ENCODE data around the gene ERCC6L2. TPM values are rescaled to one million over a fixed set of nuclear protein-coding genes. Genes with fewer than 3 reads are reported as not detected.

ERCC6L2 gene
- total RNA-seq, 1 donor: 102 TPM

GRCh38 chr9:95835393-95835792, 40.1 kb upstream of the ERCC6L2 start:
- TF ChIP-seq, protein P1, sequence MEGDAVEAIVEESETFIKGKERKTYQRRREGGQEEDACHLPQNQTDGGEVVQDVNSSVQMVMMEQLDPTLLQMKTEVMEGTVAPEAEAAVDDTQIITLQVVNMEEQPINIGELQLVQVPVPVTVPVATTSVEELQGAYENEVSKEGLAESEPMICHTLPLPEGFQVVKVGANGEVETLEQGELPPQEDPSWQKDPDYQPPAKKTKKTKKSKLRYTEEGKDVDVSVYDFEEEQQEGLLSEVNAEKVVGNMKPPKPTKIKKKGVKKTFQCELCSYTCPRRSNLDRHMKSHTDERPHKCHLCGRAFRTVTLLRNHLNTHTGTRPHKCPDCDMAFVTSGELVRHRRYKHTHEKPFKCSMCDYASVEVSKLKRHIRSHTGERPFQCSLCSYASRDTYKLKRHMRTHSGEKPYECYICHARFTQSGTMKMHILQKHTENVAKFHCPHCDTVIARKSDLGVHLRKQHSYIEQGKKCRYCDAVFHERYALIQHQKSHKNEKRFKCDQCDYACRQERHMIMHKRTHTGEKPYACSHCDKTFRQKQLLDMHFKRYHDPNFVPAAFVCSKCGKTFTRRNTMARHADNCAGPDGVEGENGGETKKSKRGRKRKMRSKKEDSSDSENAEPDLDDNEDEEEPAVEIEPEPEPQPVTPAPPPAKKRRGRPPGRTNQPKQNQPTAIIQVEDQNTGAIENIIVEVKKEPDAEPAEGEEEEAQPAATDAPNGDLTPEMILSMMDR (IDR thresholded peaks at IDR 0.05; ENCODE audit: insufficient read depth, low read depth, low read length): no peak
- no peak for DNase-seq (ENCODE audit: low read depth)

GRCh38 chr9:95836072-95836471, 39.4 kb upstream of the ERCC6L2 start:
- TF ChIP-seq, protein P1 (IDR thresholded peaks at IDR 0.05; ENCODE audit: insufficient read depth, low read depth, low read length): no peak
- no peak overlapping the region for H3K4me3 ChIP-seq (ENCODE audit: low read depth, low read length)
- DNase-seq (ENCODE audit: low read depth): no peak

More at GRCh38 chr9:95835393-95835792, 40.1 kb upstream of the ERCC6L2 start:
- H3K4me3 ChIP-seq (ENCODE audit: low read depth, low read length): no peak overlapping the region

DNA sequence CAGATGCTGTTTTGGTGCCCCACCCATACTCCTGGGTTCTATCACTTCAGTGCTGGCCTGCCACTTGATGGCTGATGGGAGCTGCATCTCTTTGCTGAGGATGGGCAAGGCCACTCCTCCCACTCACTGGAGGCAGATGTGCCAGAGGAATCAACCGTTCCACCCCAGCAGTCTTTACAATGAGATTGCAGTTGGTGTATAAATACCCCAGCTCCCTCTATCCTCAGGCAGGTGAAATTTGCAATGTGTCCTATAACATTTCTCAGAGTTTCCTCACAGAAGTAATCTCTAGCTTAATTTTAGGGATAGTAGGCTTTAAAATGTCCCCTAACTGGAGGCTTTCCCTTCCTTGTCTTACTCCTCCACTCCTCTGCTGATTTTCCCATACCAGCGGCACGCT, 36.5 kb upstream of the ERCC6L2 start:
- no peak for DNase-seq (ENCODE audit: low read depth)
- TF ChIP-seq, protein P1 (IDR thresholded peaks at IDR 0.05; ENCODE audit: insufficient read depth, low read depth, low read length): no peak
- H3K4me3 ChIP-seq (ENCODE audit: low read depth, low read length): no peak overlapping the region

DNA sequence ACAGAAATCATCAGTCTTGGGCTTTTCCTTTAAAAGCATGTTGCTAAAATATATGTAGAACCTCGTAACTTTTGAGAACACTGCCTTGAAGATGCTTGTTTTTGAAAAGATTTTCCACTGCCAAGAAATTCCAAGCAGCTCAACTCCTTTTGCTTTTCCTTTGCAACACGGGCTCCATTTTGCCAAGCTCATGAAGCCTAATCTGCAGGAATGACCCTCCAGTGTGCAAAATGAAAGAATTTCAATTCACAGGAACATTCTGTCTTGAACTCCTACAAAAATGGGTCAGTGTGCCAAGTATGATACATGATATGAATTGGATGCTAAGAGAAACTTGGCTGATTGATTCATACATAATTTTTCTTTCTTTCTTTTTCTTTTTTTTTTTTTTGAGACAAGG, 35.4 kb upstream of the ERCC6L2 start:
- no peak for DNase-seq (ENCODE audit: low read depth)
- no peak overlapping the region for H3K4me3 ChIP-seq (ENCODE audit: low read depth, low read length)
- TF ChIP-seq, protein P1 (IDR thresholded peaks at IDR 0.05; ENCODE audit: insufficient read depth, low read depth, low read length): no peak

DNA sequence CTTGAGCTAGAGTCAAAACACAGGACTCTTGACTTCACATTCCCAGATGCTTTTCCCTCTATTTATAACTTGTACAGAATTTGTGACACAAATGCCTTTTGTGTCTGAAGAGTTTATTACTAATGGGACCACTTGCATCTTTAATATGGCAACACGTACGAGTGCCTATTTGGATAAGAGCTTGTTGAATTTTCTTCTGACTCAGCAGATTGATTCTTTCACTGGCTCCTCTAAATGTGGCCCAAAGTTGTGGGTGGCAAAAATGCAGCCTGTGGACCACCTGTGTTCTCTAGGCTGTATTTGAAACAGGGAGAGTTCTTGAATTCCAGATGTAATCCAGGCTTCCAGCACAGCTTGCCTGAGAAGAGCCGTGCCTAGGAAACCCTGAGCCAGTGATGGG, 34.1 kb upstream of the ERCC6L2 start:
- TF ChIP-seq, protein P1 (IDR thresholded peaks at IDR 0.05; ENCODE audit: insufficient read depth, low read depth, low read length): no peak
- H3K4me3 ChIP-seq (ENCODE audit: low read depth, low read length): no peak overlapping the region
- DNase-seq (ENCODE audit: low read depth): no peak

- TF ChIP-seq, protein P1 (IDR thresholded peaks at IDR 0.05; ENCODE audit: insufficient read depth, low read depth, low read length): no peak
- no peak for DNase-seq (ENCODE audit: low read depth)
These were observed 29.7 kb upstream of the ERCC6L2 start for GRCh38 chr9:95845751-95846150.

GRCh38 chr9:95848764-95849163, 26.7 kb upstream of the ERCC6L2 start:
- DNase-seq (ENCODE audit: low read depth): peak; percentile 38
- TF ChIP-seq, protein P1 (IDR thresholded peaks at IDR 0.05; ENCODE audit: insufficient read depth, low read depth, low read length): no peak
- H3K4me3 ChIP-seq (ENCODE audit: low read depth, low read length): no peak overlapping the region

More at GRCh38 chr9:95845751-95846150, 29.7 kb upstream of the ERCC6L2 start:
- H3K4me3 ChIP-seq (ENCODE audit: low read depth, low read length): no peak overlapping the region
